HG03196 (cell line): ENCODE data around the gene ZNRF3.

ENCODE experiments used
- ATAC-seq: cut with Tn5 transposase; IDR thresholded peaks from one replicate; pipeline ENCODE4 v1.9.1; 2021; ENCODE audit not compliant: unreplicated experiment

The ZNRF3 gene

GRCh38 chr22:28981818-28982499, 98.6 kb downstream of the ZNRF3 start:
- no peak for ATAC-seq

- ATAC-seq, result no peak
Measured at GRCh38 chr22:28983190-28983589, 99.8 kb downstream of the ZNRF3 start.

GRCh38 chr22:28983788-28984441, 100.5 kb downstream of the ZNRF3 start:
- no peak for ATAC-seq

GRCh38 chr22:28984482-28985158, 101.2 kb downstream of the ZNRF3 start:
- ATAC-seq, result no peak

- no peak for ATAC-seq
Measured at GRCh38 chr22:28985581-28986290, 102.4 kb downstream of the ZNRF3 start.

- no peak for ATAC-seq
Measured at GRCh38 chr22:28986366-28986765, 103.0 kb downstream of the ZNRF3 start.

GRCh38 chr22:28988457-28988856, 105.1 kb downstream of the ZNRF3 start:
- ATAC-seq, result no peak

GRCh38 chr22:28989035-28989464, 105.7 kb downstream of the ZNRF3 start:
- no peak for ATAC-seq

- ATAC-seq, result no peak
Measured at GRCh38 chr22:28989484-28989883, 106.1 kb downstream of the ZNRF3 start.

GRCh38 chr22:28989912-28990311, 106.5 kb downstream of the ZNRF3 start:
- no peak for ATAC-seq

GRCh38 chr22:28992565-28993356, 109.4 kb downstream of the ZNRF3 start:
- ATAC-seq, result no peak

GRCh38 chr22:28994522-28994921, 111.2 kb downstream of the ZNRF3 start:
- ATAC-seq, result no peak

- no peak for ATAC-seq
Measured at GRCh38 chr22:28995551-28995950, 112.2 kb downstream of the ZNRF3 start.

GRCh38 chr22:28997342-28997741, 114.0 kb downstream of the ZNRF3 start:
- no peak for ATAC-seq

GRCh38 chr22:28998681-28999080, 115.3 kb downstream of the ZNRF3 start:
- no peak for ATAC-seq

- ATAC-seq, result no peak
Measured at GRCh38 chr22:28999510-28999909, 116.1 kb downstream of the ZNRF3 start.

GRCh38 chr22:28999919-29000556, 116.7 kb downstream of the ZNRF3 start:
- no peak for ATAC-seq

- no peak for ATAC-seq
Measured at GRCh38 chr22:29000641-29001040, 117.3 kb downstream of the ZNRF3 start.

- ATAC-seq, result no peak
Measured at GRCh38 chr22:29002603-29003002, 119.2 kb downstream of the ZNRF3 start.

GRCh38 chr22:29003552-29003951, 120.2 kb downstream of the ZNRF3 start:
- ATAC-seq, result no peak
